KMS-11 (cell line): ENCODE measurements around the gene ATP6AP1.

Experiments
- H2AFZ ChIP-seq: fragments of 200-600 bp; sonication (generic); 2 replicates; pipeline ENCODE4 v1.6.1; 2016; ENCODE audit warnings: antibody characterized with exemption, mixed run types, low read depth
- H3K27ac ChIP-seq: fragments of 200-600 bp; sonication (generic); 2 replicates; pipeline ENCODE4 v1.6.1; 2016; ENCODE audit warnings: mild to moderate bottlenecking, mixed run types
- H3K27me3 ChIP-seq: fragments of 200-600 bp; sonication (generic); 2 replicates; pipeline ENCODE4 v1.6.1; 2017; ENCODE audit warnings: mild to moderate bottlenecking, low read depth, mixed run types, moderate library complexity; ENCODE audit not compliant: insufficient read depth
- H3K36me3 ChIP-seq: fragments of 200-600 bp; sonication (generic); 2 replicates; pipeline ENCODE4 v1.6.1; 2017; ENCODE audit warnings: mild to moderate bottlenecking, mixed run types; ENCODE audit not compliant: insufficient read depth
- H3K4me1 ChIP-seq: fragments of 200-600 bp; sonication (generic); 2 replicates; pipeline ENCODE4 v1.6.1; 2016; ENCODE audit warnings: mild to moderate bottlenecking, low read depth, mixed run types; ENCODE audit not compliant: poor library complexity, severe bottlenecking
- H3K4me2 ChIP-seq: fragments of 200-600 bp; sonication (generic); 2 replicates; pipeline ENCODE4 v1.7.0; 2016; ENCODE audit warnings: mild to moderate bottlenecking, mixed run types
- H3K4me3 ChIP-seq: fragments of 200-600 bp; sonication (generic); IDR thresholded peaks from 2 replicates; pipeline ENCODE4 v1.6.1; 2017; ENCODE audit warnings: low read depth, low read length, mixed read lengths; ENCODE audit not compliant: insufficient read depth
- H3K79me2 ChIP-seq: fragments of 200-600 bp; sonication (generic); 2 replicates; pipeline ENCODE4 v1.6.1; 2016; ENCODE audit warnings: low read depth, mixed run types; ENCODE audit not compliant: insufficient read depth
- H3K9ac ChIP-seq: fragments of 200-600 bp; sonication (generic); 2 replicates; pipeline ENCODE4 v1.6.1; 2016; ENCODE audit warnings: mild to moderate bottlenecking, mixed run types
- H4K20me1 ChIP-seq: fragments of 200-600 bp; sonication (generic); 2 replicates; pipeline ENCODE4 v1.6.1; 2016; ENCODE audit warnings: mild to moderate bottlenecking, mixed run types; ENCODE audit not compliant: insufficient read depth
- TF ChIP-seq, protein P1 (sequence below): fragments of 200-600 bp; sonication (generic); conservative IDR thresholded peaks from 2 replicates; pipeline ENCODE4 v1.6.1; 2017; ENCODE audit warnings: low read depth, mild to moderate bottlenecking, antibody characterized with exemption, low read length, moderate library complexity, mixed read lengths

ATP6AP1 gene

DNA sequence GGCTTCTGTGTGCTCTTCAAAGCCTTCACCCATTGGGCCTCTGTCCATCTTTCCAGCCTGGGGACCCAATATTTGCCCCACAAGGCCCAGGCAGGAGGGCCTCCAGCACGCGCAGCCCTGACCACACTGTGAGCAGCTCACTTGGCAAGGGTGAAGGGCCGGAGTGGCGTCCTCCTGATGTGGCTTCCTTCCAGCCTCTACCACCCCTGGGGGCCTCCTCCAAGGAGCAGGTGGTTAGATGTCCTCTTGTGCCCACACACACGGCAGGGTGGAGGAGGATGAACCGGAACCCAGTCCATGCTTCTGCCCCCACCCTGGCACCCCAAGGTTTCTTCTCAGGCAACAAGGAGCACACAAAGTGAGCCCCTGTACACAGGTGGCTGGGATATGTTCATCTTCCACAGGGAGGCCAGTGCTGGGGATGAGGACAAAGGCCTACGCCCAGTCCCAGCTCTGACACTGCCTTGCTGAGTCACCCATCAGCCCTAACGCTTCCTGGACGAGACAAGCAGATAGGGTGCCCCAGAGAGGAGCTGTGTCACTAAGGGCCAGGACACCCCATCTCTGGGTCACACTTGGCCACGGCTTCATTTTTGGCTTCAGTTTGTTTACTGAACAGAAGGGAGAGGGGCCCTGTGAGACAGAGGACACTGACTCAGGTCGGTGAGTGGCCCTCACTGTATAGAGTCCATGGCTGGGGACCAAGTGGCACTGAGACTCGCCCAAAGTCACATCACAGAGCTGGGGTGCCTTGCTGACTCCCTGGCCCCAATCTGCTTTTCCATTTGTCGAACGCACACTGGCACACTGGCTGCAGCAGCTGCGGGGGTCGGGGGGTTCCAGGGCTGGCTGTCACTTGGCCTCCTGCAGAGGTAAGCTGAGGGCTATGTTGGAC lies 56.0 kb downstream of the ATP6AP1 start:
- Histone ChIP-seq H3K4me2 (0 out of 2 replicates have a peak overlapping the region, but pooled peaks have one; percentile 57), H3K4me3 (no peak overlapping the region), H3K36me3 (no peaks in the 10 kb centered on the region), H3K9ac (no peak overlapping the region), H3K4me1 (peaks cover 9% of the 10 kb centered on the region), H4K20me1 (no peaks in the 10 kb centered on the region), H3K79me2 (peaks cover 13% of the 10 kb centered on the region; the same call in 1 of the 2 replicates), H2AFZ (no peak overlapping the region), H3K27me3 (no peaks in the 10 kb centered on the region), H3K27ac (no peak overlapping the region)
- TF ChIP-seq, protein P1, sequence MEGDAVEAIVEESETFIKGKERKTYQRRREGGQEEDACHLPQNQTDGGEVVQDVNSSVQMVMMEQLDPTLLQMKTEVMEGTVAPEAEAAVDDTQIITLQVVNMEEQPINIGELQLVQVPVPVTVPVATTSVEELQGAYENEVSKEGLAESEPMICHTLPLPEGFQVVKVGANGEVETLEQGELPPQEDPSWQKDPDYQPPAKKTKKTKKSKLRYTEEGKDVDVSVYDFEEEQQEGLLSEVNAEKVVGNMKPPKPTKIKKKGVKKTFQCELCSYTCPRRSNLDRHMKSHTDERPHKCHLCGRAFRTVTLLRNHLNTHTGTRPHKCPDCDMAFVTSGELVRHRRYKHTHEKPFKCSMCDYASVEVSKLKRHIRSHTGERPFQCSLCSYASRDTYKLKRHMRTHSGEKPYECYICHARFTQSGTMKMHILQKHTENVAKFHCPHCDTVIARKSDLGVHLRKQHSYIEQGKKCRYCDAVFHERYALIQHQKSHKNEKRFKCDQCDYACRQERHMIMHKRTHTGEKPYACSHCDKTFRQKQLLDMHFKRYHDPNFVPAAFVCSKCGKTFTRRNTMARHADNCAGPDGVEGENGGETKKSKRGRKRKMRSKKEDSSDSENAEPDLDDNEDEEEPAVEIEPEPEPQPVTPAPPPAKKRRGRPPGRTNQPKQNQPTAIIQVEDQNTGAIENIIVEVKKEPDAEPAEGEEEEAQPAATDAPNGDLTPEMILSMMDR = no peak

DNA sequence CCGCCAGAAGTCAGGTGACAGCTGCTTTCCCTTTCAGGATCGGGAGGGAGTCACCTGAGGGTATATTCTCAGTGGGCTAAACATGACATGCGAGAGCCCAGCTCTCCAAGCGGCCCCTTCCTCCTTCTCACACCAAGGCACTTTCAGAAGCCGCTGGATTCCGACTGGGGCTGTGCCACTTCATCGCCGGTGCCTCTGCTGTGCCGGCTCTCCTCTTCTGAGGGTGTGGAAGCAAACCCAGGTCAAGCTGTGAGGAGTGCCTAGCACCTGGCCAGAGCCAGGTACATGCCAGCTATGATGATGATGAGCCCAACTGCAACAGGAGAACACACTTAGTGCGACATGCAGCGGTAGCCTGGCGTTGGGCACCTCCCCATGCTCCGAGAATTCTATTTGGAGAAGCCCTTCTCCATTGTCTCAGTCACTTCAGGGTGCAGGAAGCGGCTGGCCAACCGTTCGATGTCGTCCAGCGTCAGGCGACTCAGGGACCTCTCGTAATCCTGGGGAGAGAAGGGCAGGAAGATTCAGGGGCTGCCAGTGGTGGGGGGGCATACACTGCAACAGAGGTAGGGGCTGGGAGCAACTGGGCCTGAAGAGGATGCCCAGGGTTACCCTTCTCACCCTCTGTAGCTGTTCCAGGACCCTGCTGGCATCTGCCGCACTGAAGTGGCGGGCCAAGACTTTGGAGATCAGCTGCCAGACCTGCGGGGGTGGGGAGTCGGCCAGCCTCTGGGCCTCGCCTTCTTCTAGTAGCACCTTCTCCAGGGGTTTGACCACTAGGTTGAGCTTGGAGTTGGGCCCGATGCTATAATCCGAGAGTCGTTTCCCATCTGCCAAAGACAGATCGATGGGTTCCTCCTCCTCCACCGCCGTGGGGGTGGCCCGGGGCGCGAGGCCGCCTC lies 56.9 kb downstream of the ATP6AP1 start:
- peak overlapping the region; percentile 57 for H3K4me2 ChIP-seq
- peaks cover 13% of the 10 kb centered on the region; the same call in 1 of the 2 replicates for H3K79me2 ChIP-seq
- peak overlapping the region; percentile 70; the same call in 1 of the 2 replicates for H3K9ac ChIP-seq
- H2AFZ ChIP-seq = peak overlapping the region; percentile 44; the same call in 1 of the 2 replicates
- peak overlapping the region; percentile 44; the same call in 1 of the 2 replicates for H3K27ac ChIP-seq
- TF ChIP-seq, protein P1 = no peak
- no peaks in the 10 kb centered on the region for H4K20me1 ChIP-seq
- H3K4me3 ChIP-seq = no peak overlapping the region
- H3K4me1 ChIP-seq = no peaks in the 10 kb centered on the region
- H3K36me3 ChIP-seq = no peaks in the 10 kb centered on the region
- H3K27me3 ChIP-seq = no peaks in the 10 kb centered on the region

DNA sequence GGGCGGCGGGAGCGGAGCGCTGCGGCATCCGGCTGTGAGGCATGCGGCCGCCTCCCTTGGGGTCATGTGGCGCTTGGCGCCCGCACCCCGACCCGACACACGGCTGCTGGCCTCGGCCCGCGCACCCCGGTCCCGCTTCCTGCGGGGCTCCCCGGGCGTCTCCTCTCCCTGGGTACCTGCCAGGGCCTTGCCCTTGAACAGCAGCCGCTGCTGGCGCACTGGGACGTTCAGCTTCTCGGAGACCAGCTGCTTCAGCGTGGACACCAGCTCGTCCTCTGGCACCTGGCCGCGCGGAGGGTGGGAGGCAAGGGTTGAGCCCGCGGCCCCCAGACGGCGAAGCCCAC lies 57.5 kb downstream of the ATP6AP1 start:
- Histone ChIP-seq H3K27ac (peak overlapping the region; percentile 44), H3K4me2 (peak overlapping the region; percentile 57), H3K36me3 (no peaks in the 10 kb centered on the region), H3K27me3 (no peaks in the 10 kb centered on the region), H3K79me2 (peaks cover 13% of the 10 kb centered on the region; the same call in 1 of the 2 replicates), H3K4me3 (no peak overlapping the region), H2AFZ (peak overlapping the region; percentile 44; the same call in 1 of the 2 replicates), H3K4me1 (no peaks in the 10 kb centered on the region), H4K20me1 (no peaks in the 10 kb centered on the region), H3K9ac (peak overlapping the region; percentile 70)
- TF ChIP-seq, protein P1 = no peak
